Adrenal gland (tissue), 12 donors: ENCODE results near the gene RPTOR. TPM values are rescaled to one million over a fixed set of nuclear protein-coding genes. Genes with fewer than 3 reads are reported as not detected.

Source experiments
- DNase-seq, 7 donors: peaks; one replicate each; pipeline ENCODE4 v3.0.0-alpha.2; 2019 to 2020
- H3K27ac ChIP-seq, 5 donors: fragments of 200-600 bp; sonication (generic) in 4 of 5; 1 replicate in 3 of 5; 2 replicates in 2 of 5; pipeline versions ENCODE4 v1.5.1 to v1.8.0; 2016 to 2020; ENCODE audit warnings: mild to moderate bottlenecking in 1 of 5
- H3K27me3 ChIP-seq: fragments of 200-600 bp; 2 replicates; pipeline ENCODE4 v1.8.0; 2021
- H3K36me3 ChIP-seq, 2 donors: fragments of 200-600 bp; replicated peaks in 1 of 2; 1 replicate in 1 of 2; 2 replicates in 1 of 2; pipeline versions ENCODE4 v1.5.1 to v1.8.0; 2018 to 2022
- H3K4me1 ChIP-seq, 2 donors: fragments of 200-600 bp; replicated peaks in 1 of 2; 1 replicate in 1 of 2; 2 replicates in 1 of 2; pipeline versions ENCODE4 v1.5.1 to v1.8.0; 2018 to 2021
- H3K4me3 ChIP-seq, 4 donors: fragments of 200-600 bp; sonication (generic) in 3 of 4; one replicate each; pipeline ENCODE4 v1.5.1; 2016 to 2018
- H3K9me3 ChIP-seq, 3 donors: fragments of 200-600 bp; sonication (generic) in 1 of 3; replicated peaks in 1 of 3; 1 replicate in 2 of 3; 2 replicates in 1 of 3; pipeline versions ENCODE4 v1.5.1 to v1.8.0; 2016 to 2021
- POLR2A ChIP-seq, 2 donors: fragments of 450-650 bp; IDR thresholded peaks; one replicate each; pipeline ENCODE4 v1.6.1; 2017; ENCODE audit warnings: antibody characterized with exemption in 2 of 2, mild to moderate bottlenecking in 2 of 2, moderate library complexity in 1 of 2
- WGBS, 4 donors: extraction: QIAGEN DNeasy Blood & Tissue Kit in 2 of 4; methylation state at CpG; one replicate each; pipeline versions ENCODE4 v1.1.5 to v1.1.7; 2013 to 2017; 5-methylcytosine and 5-hydroxymethylcytosine counted together
- intact Hi-C, 2 donors: fragments of 100-400 bp; cut with DNase I; formaldehyde crosslinking; loops; one replicate each; pipeline versions ENCODE4 v1.14.1 to v1.15.0; 2022 to 2023
- polyA plus RNA-seq, 3 donors: library from polyadenylated mRNA; stranded (reverse); fragments of 200-250 nt in 2 of 3; fragments of 350-450 nt in 1 of 3; fragmentation: Illumina TruSeq in 1 of 3; extraction: RNeasy Lipid Tissue Mini Kit (QIAGEN cat#74804) in 1 of 3; gene quantifications; one replicate each; pipeline ENCODE4 v1.2.3, GENCODE V29; 2013 to 2014
- total RNA-seq, 9 donors: library from RNA; depleted of rRNA in 4 of 9; stranded (reverse); fragments of >200 nt in 4 of 9; fragments of 120-200 nt in 1 of 9; fragmentation: NEBNext Ultra II Directional in 1 of 9; extraction: Animal tissue kit (Norgen Biotek cat#: 25700) in 1 of 9; gene quantifications; one replicate each; pipeline versions ENCODE4 v1.1.0 to v1.2.4, GENCODE V29; 2013 to 2023
- TF ChIP-seq, protein P1 (sequence below), 6 experiments: fragments of 450-650 bp in 4 of 6; fragments of 200-600 bp in 2 of 6; sonication (generic) in 1 of 6; IDR thresholded peaks; 1 replicate in 5 of 6; 2 replicates in 1 of 6; pipeline versions ENCODE4 v1.5.1 to v1.8.0; 2016 to 2021; ENCODE audit warnings: antibody characterized with exemption in 6 of 6, mild to moderate bottlenecking in 2 of 6, moderate library complexity in 1 of 6
- donor health status: healthy with polysubstance abuse.
- donor health status: Bipolar disorder and iron deficiency.
- donor health status: DM: yes; HTN: yes; CAD: no.
- donor health status: DM: no; HTN: no; CAD: no.
- donor health status: DM: no; HTN: no; CAD: no.
- donor health status: DM: yes; HTN: yes; CAD: no.

RPTOR gene
- total and polyA plus RNA-seq, 12 donors = 9.7 to 53.3 (median 29.7) TPM

- no peaks in the 10 kb centered on the region for H3K27me3 ChIP-seq
- TF ChIP-seq POLR2A (IDR thresholded peaks at IDR 0.05) = no peak
- TF ChIP-seq, protein P1, sequence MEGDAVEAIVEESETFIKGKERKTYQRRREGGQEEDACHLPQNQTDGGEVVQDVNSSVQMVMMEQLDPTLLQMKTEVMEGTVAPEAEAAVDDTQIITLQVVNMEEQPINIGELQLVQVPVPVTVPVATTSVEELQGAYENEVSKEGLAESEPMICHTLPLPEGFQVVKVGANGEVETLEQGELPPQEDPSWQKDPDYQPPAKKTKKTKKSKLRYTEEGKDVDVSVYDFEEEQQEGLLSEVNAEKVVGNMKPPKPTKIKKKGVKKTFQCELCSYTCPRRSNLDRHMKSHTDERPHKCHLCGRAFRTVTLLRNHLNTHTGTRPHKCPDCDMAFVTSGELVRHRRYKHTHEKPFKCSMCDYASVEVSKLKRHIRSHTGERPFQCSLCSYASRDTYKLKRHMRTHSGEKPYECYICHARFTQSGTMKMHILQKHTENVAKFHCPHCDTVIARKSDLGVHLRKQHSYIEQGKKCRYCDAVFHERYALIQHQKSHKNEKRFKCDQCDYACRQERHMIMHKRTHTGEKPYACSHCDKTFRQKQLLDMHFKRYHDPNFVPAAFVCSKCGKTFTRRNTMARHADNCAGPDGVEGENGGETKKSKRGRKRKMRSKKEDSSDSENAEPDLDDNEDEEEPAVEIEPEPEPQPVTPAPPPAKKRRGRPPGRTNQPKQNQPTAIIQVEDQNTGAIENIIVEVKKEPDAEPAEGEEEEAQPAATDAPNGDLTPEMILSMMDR (IDR thresholded peaks at IDR 0.05) = no peak
- DNase-seq = peak in 1 of 7 donors; percentile 12
- intact Hi-C loops = no loop called here
- no peaks in the 10 kb centered on the region for H3K36me3 ChIP-seq
- WGBS, 4 donors = 35 to 87% (median 81%) methylated on average over 5 to 23 of the region's 23 CpGs
- H3K27ac ChIP-seq = peak overlapping the region in 4 of 5 donors; percentile 33 to 90 (median 66)
- H3K9me3 ChIP-seq = no peaks in the 10 kb centered on the region
- H3K4me1 ChIP-seq = peaks cover 0 to 10% of the 10 kb centered on the region in 2 donors
- H3K4me3 ChIP-seq = no peak overlapping the region
Measured at GRCh38 chr17:80826346-80826954, 281.8 kb downstream of the RPTOR start.

GRCh38 chr17:80826955-80827645, 282.5 kb downstream of the RPTOR start:
- Histone ChIP-seq H3K4me3 (no peak overlapping the region), H3K27ac (peak overlapping the region; percentile 14 to 90 (median 43)), H3K9me3 (no peaks in the 10 kb centered on the region), H3K36me3 (no peaks in the 10 kb centered on the region), H3K4me1 (peaks cover 0 to 11% of the 10 kb centered on the region in 2 donors), H3K27me3 (no peaks in the 10 kb centered on the region)
- WGBS, 4 donors = 36 to 60% (median 46%) methylated on average over 16 to 20 of the region's 20 CpGs
- DNase-seq = peak; percentile 85 to 97 (median 95)
- TF ChIP-seq, protein P1 (IDR thresholded peaks at IDR 0.05) = no peak
- TF ChIP-seq POLR2A (IDR thresholded peaks at IDR 0.05) = peak in 1 of 2 donors; percentile 56
- intact Hi-C loops = no loop called here

DNA sequence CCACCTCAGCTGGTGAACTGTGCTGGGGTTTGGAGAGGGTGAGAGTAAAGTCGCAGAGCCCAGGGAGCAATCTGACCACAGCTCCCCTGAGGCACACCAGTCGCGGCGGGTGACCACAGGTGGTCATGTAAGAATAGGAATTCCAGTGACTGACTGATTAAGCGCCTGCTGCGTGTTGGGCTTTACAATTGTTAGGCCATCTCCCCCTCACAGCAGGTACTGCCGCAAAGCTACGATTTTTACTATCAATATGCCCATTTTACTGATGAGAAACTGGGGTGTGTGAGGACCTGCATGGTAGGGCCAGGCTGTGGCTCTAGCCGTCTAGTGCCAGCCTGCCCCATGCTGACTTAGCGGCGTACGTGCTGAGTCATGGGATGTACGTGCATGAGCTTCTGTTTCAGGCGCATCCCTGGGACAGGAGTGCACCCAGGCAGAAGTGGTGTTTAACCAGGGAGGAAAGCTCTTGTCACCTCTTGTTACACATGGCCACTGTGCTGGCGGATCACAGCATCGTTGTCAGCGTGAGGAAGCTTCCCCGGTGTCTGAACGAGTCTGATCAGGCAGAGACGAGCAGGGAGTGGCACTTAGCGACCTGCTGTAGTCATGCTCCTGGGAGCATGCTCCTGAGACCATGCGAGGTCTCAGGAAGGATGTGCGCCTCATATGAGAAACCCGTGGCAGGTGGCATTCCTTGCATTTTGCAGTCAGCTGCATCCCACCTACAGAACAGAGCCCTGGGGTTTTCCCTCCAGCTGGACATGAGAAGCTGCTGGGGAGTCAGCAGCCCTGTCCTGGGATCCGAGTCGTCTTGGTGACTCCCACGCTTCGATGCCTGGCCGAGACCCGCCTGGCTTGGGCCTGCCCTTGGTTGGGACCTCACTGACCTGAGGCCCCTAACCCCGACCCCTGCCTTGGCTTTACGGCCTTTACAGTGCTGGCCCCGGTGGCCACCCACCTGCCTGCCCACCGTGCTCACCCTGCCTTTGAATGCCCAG, 283.3 kb downstream of the RPTOR start:
- 80 to 90% (median 89%) methylated on average over 18 to 34 of the region's 34 CpGs for WGBS, 4 donors
- Histone ChIP-seq H3K36me3 (no peaks in the 10 kb centered on the region), H3K27ac (peak overlapping the region in 4 of 5 donors; percentile 14 to 90 (median 66)), H3K4me3 (no peak overlapping the region), H3K9me3 (no peaks in the 10 kb centered on the region), H3K27me3 (no peaks in the 10 kb centered on the region), H3K4me1 (peaks cover 7 to 14% of the 10 kb centered on the region in 2 donors)
- TF ChIP-seq POLR2A (IDR thresholded peaks at IDR 0.05) = no peak
- TF ChIP-seq, protein P1 (IDR thresholded peaks at IDR 0.05) = no peak
- intact Hi-C loops = no loop called here
- peak in 2 of 7 donors; percentile 8 to 13 for DNase-seq
